Nephron (organoid): Measurements from ENCODE around the gene DIO3.

Experiments used
- H3K27ac Mint-ChIP-seq, 3 experiments: 2 replicates each; pipeline ENCODE4 v1.8.0; 2020; ENCODE audit warnings: mixed read lengths in 3 of 3, mild to moderate bottlenecking in 2 of 3, moderate library complexity in 1 of 3
- H3K27me3 Mint-ChIP-seq: 2 replicates; pipeline ENCODE4 v1.8.0; 2021; ENCODE audit warnings: low read depth, mild to moderate bottlenecking, moderate library complexity, mixed read lengths
- H3K36me3 Mint-ChIP-seq: 2 replicates; pipeline ENCODE4 v1.8.0; 2020; ENCODE audit warnings: low read depth, mixed read lengths
- H3K4me1 Mint-ChIP-seq: 2 replicates; pipeline ENCODE4 v1.8.0; 2020; ENCODE audit warnings: mixed read lengths
- H3K4me3 Mint-ChIP-seq, 3 experiments: 2 replicates each; pipeline ENCODE4 v1.8.0; 2020; ENCODE audit warnings: mild to moderate bottlenecking in 3 of 3, mixed read lengths in 3 of 3, moderate library complexity in 2 of 3
- H3K9me3 Mint-ChIP-seq: 2 replicates; pipeline ENCODE4 v1.8.0; 2020; ENCODE audit warnings: mixed read lengths
- CTCF ChIP-seq, 3 experiments: fragments of 200-600 bp; sonication (generic); IDR thresholded peaks; one replicate each; pipeline ENCODE4 v1.5.0; 2021; ENCODE audit warnings: antibody characterized with exemption in 3 of 3; ENCODE audit not compliant: unreplicated experiment in 3 of 3

Gene DIO3

GRCh38 chr14:101601606-101602465 lies 40.5 kb downstream of the DIO3 start:
- Mint-ChIP-seq H3K27me3 (peaks cover 11% of the 10 kb centered on the region), H3K4me1 (no peaks in the 10 kb centered on the region), H3K4me3 (no peak overlapping the region), H3K9me3 (peaks cover 10% of the 10 kb centered on the region), H3K36me3 (no peaks in the 10 kb centered on the region), H3K27ac (no peak overlapping the region)
- TF ChIP-seq CTCF (IDR thresholded peaks at IDR 0.05; ENCODE audit: unreplicated experiment in 3 of 3): no peak

DNA sequence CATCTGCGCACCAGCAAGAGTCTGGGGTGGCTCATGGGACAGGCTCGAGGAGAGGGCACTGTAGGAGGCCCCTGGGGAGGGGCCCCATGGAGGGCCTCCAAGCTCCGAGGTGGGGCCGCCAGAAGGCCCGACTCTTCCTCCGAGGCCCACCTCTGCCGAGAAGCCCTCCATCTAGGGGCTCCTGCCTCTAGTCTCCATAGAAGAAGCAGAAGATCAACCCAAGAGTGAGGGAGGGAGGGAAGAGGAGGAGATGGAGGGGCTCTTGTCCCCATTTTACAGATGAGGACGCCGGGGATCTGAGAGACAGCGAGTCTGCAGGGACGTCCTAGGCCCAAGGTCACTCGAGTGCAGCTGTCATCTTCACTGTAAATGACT lies 41.2 kb downstream of the DIO3 start:
- TF ChIP-seq CTCF (IDR thresholded peaks at IDR 0.05; ENCODE audit: unreplicated experiment in 3 of 3): no peak
- Mint-ChIP-seq H3K4me3 (no peak overlapping the region), H3K27ac (no peak overlapping the region), H3K36me3 (no peaks in the 10 kb centered on the region), H3K4me1 (no peaks in the 10 kb centered on the region), H3K27me3 (peaks cover 12% of the 10 kb centered on the region), H3K9me3 (peaks cover 10% of the 10 kb centered on the region)

GRCh38 chr14:101603096-101603495 lies 41.8 kb downstream of the DIO3 start:
- Mint-ChIP-seq H3K27me3 (peaks cover 15% of the 10 kb centered on the region), H3K27ac (no peak overlapping the region), H3K4me3 (no peak overlapping the region), H3K4me1 (no peaks in the 10 kb centered on the region), H3K36me3 (no peaks in the 10 kb centered on the region), H3K9me3 (peaks cover 3% of the 10 kb centered on the region)
- no peak for TF ChIP-seq CTCF (IDR thresholded peaks at IDR 0.05; ENCODE audit: unreplicated experiment in 3 of 3)

DNA sequence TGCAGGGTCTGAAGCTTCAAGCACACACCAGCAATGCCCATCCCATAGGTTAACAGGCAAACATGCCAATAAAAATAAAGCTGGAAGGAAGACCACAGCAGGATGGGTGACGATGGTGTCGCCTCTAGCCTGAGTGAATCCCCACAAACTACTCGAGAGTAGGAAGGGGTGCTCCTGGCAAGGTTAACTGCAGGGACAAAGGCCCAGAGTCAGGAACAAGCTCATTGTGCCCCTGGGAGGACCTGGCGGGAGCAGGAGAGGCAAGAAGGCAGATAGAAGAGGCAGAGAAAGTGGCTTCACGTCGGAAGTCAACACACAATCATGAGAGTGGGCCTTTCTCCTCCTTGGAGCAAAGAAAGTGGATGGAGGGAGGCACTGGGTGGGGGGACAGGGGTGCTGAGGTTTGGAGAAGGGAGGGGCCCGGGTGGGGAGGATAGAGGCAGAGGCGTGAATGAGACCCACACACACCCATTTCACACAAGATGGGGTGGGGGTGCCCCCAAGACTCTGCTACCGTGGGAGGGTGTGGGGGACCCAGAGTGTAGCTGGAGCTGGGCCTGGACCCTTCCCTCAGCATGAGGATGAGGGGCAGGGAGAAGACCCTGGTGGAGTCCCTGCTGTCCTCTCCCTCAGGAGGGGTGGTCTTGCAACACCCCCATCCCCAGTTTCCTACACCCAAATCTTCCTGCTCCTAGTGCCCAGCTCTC lies 43.1 kb downstream of the DIO3 start:
- Mint-ChIP-seq H3K27ac (no peak overlapping the region), H3K4me3 (no peak overlapping the region), H3K36me3 (no peaks in the 10 kb centered on the region), H3K4me1 (no peaks in the 10 kb centered on the region), H3K9me3 (peaks cover 3% of the 10 kb centered on the region), H3K27me3 (peaks cover 25% of the 10 kb centered on the region)
- no peak for TF ChIP-seq CTCF (IDR thresholded peaks at IDR 0.05; ENCODE audit: unreplicated experiment in 3 of 3)

DNA sequence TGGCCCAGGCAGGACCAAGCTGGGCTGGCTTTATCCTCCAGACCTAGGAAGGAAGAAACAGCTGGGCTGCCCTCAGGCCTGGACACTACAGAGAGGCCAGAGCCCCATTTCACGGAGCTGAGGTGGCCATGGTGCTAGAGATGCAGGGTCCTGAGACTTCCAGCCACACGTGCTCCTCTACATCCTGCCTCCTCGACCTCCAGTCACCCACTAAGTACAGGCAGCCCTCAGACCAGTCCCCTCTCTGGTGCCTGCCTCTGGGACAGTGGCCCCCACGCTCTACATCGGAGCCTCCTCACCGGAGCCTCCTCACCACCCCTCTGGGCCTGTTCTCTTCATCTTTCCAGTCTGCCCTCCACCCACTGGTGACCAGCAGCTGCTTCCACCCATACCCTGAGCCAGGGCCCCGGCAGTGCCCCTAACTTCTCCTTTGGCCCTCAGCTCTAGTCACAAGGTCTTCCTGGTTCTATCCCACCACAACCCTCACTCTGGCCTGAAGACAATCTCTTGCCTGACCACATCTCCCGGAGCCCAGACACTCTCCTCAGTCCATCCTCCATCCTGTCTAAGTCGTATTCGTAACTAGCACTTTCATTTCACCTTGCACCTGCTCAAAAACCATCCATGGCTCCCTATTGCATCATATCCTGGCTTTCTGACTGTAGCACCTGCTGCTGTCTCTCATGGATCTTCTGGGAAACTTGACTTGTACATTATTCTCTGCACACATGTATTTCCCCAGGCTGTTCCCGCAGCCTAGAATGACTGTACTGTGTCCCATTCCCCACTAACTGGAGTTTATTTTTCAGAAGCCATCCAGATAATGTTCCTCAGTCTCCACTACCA lies 43.9 kb downstream of the DIO3 start:
- no peak overlapping the region for H3K27ac Mint-ChIP-seq

More for the DNA sequence above, 43.9 kb downstream of the DIO3 start:
- TF ChIP-seq CTCF (IDR thresholded peaks at IDR 0.05; ENCODE audit: unreplicated experiment in 3 of 3): no peak
- H3K9me3 Mint-ChIP-seq: peaks cover 3% of the 10 kb centered on the region
- no peak overlapping the region for H3K4me3 Mint-ChIP-seq
- no peaks in the 10 kb centered on the region for H3K4me1 Mint-ChIP-seq
- no peaks in the 10 kb centered on the region for H3K36me3 Mint-ChIP-seq
- peaks cover 25% of the 10 kb centered on the region for H3K27me3 Mint-ChIP-seq
